HG02678 (cell line): ENCODE data around the gene LAMA5.

Experiments used
- ATAC-seq: cut with Tn5 transposase; IDR thresholded peaks from one replicate; pipeline ENCODE4 v1.9.1; 2021; ENCODE audit warnings: mild to moderate bottlenecking, moderate library complexity; ENCODE audit not compliant: unreplicated experiment

LAMA5 gene

GRCh38 chr20:62317167-62317655 is 49.9 kb downstream of the LAMA5 start:
- ATAC-seq = no peak

GRCh38 chr20:62316331-62317166 is 50.6 kb downstream of the LAMA5 start:
- ATAC-seq = no peak

GRCh38 chr20:62315773-62316172 is 51.3 kb downstream of the LAMA5 start:
- no peak for ATAC-seq

DNA sequence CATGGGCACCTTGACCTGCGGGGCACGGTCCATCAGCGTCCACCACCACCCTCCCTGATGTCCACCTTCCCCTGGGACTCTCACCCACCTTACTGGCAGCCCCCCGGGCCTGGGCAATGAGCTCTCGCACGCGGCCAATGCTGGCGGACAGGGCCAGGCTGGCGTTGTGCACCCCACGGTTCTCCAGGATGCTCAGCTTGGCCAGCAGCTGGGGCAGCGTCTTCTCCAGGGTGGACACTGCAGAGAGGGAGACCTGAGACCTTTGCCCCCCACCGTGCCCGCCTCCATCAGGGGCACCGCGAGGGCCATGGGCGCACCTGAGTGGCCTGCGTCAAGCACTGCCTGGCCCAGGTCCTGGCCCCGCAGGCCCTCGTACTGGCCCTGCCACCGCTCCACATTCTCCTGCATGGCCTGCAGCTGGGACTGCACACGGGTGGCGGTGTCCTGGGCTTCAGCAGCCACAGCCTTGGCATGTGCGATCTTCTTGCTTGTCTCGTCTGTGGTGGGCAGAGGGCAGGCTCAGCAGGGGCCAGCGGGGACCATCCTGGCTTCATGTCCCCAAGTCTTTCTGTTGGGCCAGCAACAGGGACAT is 52.3 kb downstream of the LAMA5 start:
- ATAC-seq = no peak

- ATAC-seq = no peak
These were observed 52.8 kb downstream of the LAMA5 start for GRCh38 chr20:62314339-62314638.

DNA sequence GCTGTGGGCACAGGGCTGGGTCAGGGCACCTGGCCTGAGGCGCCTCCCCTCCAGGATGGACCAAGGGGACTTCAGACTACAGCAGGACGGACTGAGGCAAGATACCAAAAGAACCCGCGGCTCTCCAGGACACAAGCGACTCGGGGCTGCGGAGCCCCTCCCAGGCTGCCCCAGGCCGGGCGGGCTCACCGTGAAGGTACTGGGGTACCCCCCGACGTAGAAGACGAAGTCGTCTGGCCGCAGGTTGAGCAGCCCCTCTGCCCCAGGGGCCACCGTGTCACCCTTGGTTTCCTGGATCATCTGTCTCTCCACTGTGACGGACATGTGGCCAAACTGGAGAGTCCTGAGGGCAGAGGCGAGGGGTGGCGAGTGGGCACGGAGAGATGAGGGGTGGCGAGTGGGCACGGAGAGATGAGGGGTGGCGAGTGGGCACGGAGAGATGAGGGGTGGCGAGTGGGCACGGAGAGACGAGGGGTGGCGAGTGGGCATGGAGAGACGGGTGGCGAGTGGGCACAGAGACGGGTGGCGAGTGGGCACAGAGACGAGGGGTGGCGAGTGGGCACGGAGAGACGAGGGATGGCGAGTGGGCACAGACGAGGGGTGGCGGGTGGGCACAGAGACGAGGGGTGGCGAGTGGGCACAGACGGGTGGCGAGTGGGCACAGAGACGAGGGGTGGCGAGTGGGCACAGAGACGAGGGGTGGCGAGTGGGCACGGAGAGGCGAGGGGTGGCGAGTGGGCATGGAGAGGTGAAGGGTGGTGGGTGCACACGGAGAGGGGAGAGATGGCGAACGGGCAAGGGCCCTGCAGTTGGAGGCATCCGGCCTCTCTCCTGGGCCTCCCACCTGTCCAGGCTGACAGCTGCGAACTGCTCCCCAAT is 53.4 kb downstream of the LAMA5 start:
- ATAC-seq = no peak

DNA sequence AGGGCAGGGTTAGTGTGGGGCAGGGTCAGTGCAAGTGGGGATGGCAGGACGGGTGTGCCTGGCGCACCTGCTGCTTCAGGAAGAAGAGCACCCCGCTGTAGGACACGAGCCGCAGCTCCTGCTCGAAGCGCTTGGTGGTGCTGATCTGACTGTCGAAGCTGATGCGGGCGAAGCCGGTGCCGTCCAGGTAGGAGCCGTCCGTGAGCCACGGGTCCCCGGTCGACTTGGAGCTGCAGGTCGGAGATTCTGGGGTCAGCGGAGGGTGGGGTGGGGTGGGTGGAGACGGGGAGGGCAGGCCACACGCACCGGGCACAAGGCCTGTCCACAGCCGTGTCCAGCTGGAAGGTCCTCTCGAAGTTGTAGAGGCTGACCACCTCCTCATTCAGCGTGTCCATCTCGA is 54.1 kb downstream of the LAMA5 start:
- no peak for ATAC-seq

DNA sequence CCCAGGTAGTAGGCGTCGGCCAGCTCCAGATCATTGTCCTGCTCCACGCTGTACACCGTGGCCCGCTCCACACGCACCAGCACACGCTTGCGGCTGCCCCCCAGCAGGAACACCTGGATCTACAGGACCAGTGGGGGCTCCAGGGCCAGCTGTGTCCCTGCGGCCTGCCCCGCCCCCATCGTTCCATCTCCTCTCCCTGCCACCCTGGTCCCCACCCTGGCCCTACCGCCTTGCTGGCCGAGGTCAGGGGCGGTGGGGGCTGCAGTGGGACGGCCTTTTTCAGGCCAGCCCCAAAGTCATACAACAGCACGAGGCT is 54.5 kb downstream of the LAMA5 start:
- no peak for ATAC-seq

- no peak for ATAC-seq
These were observed 55.1 kb downstream of the LAMA5 start for GRCh38 chr20:62311832-62312661.

DNA sequence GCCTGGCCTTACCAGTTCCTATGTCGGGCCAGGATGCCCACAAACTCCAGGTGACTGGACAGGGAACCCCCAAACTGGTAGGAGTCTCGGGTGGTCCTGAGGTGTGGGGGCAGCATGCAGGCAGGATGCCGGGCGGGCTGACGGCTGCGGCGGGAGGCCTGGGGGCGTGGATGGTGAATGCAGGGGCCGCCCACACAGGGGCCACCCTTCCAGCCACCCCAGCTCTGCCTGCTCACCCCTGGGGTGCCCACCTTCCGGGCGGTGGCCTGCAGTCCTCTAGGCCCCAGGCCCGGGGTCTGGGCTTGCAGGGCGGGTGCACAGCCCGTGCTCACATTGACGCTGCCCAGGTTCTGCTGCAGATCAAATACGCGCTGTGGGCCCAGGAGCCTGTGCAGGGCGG is 56.0 kb downstream of the LAMA5 start:
- no peak for ATAC-seq

DNA sequence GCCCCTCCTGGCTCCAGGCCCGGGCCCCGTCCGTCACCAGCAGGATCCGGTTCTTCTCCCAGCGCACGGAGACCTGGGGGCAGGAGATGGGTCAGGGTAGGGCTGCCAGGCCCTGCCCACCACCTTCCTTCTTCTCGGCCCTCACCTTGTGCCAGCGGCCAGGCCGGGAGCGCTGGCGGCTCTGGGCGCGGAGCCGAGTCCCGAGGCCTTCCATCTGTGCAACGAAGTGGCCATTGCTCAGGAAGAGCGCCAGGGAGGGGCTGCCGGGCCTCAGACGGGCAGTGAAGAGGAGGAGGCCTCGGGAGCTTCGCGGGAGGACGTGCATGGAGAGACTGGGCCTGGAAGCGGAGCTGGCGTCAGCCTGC is 56.4 kb downstream of the LAMA5 start:
- no peak for ATAC-seq

GRCh38 chr20:62309947-62310756 is 57.0 kb downstream of the LAMA5 start:
- ATAC-seq = no peak

DNA sequence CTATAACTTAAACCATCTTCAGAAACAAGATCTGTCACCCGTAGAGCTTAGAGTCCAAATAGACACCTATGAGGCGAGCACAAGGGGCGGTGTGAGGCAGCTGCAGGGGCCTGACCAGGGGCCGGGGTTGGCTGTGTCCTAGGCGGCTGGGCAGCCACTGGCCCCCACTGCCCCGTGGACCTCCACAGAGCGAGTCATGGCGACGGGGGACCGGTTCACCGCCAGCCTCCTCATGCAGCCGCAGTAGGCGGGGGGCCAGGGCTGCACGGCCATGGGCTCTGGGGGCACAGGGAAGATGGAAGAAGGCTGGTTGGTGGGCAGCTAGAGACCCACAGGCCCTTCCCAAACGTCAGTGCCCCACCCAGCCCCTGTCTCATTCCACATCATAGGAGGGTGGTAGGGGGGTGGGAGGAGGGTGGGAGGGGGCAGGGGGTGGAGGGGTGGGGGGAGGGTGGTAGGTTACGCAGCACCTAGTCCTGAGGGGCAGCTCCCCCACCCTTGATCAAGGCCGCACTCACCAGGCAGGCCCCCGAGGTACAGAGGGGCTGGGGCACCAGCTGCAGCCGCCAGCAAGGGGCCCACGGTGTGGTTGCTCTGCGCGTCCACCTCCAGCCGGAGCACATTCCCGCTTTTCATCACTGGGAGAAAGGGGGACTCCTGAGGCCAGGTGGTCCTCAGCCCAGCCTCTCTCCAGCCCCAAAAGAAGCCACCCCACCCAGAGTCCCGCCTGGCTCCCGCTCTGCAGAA is 57.7 kb downstream of the LAMA5 start:
- no peak for ATAC-seq

DNA sequence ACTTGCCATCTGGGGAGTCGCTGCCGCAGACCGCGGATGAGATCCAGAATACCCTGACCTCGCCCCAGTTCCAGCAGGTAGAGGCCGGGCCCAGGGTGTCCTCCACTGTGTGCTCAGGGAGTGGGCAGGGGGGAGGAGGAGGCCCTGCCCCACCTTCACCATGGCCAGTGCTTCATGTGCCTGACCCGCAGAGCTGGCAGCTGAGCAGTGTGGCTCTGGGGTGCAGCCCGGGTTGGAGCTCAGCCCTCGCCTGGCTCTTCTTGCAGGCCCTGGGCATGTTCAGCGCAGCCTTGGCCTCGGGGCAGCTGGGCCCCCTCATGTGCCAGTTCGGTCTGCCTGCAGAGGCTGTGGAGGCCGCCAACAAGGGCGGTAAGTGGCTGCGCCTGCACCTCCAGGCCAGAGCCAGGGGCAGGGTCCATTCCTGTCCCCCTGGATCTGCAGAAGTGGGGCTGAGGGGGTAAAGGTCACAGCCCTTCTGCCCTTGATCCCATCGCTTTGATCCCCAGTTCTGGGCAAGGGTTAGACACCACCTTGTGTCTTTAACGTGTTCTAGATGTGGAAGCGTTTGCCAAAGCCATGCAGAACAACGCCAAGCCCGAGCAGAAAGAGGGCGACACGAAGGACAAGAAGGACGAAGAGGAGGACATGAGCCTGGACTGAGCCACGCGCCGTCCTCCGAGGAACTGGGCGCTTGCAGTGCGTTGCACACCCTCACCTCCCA is 58.9 kb downstream of the LAMA5 start:
- no peak for ATAC-seq

GRCh38 chr20:62307226-62308101 is 59.6 kb downstream of the LAMA5 start:
- no peak for ATAC-seq

DNA sequence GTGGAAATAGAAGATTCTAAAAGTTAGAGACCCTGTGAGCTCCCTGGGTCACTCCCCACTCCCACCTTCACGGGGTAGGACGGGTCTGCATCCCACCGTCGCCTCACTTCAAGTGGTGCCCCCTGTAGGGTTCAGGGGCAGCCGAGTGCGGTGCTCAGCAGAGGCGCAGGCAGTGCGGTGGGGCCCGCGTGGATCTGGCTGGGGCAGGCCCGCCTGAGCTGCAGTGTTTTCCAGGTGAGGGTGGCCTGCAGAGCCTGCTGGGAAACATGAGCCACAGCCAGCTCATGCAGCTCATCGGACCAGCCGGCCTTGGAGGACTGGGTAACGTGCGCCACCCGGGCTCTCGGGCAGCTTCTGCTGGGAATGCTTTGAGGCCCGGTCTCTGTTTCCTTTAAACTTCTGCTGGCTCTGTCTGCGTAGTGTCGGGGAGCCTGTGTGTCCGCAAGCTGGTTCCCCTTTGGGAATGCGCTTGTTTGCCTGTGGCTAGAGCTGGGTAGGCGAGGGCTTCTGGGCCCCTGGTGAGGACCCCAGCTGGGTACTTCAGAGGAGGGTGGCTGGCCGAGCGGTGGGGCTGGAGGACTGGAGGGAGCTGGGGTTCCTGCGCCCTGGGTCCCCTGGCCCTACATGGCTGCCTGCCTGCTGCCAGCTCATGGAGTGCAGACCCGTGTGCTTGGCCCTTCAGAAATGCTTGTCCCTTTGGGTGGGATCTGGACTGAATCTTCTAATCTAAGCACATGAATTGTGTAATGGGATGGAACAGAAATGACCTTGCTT is 60.5 kb downstream of the LAMA5 start:
- ATAC-seq = no peak

DNA sequence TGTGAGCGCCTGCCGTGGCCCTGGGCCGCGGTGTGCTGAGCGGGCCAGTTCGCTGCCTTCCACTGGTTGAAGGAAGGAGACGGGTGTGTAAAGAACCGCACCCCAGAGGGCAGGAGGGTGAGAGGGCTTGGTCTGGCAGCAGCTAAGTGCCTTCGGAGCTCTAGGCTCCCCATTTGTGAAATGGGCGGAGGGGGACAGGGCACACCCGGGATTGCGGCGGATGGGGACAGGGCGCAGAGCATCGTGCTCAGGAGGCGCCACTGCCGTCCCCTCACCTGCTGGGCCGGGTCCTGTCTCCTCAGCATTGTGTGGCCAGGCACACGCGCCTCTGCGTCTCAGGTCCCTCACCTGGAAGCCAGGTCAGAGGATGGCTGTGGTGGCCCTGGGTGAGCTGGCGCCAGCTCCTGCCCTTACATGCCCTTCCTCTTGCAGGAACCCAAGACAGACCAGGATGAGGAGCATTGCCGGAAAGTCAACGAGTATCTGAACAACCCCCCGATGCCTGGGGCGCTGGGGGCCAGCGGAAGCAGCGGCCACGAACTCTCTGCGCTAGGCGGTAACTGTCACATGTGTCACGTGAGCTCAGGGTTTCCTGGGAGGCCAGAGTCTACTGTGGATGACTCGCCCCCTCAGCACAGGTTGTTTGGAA is 61.2 kb downstream of the LAMA5 start:
- no peak for ATAC-seq
